SH-SY5Y (cell line): ENCODE measurements around the gene IRF3.

ENCODE experiments used
- GATA2 ChIP-seq: IDR thresholded peaks from 2 replicates; pipeline ENCODE4 v1.6.1; 2011; ENCODE audit warnings: mild to moderate bottlenecking, low read depth, low read length
- GATA3 ChIP-seq: IDR thresholded peaks from 2 replicates; pipeline ENCODE4 v1.6.1; 2011; ENCODE audit warnings: low read depth, mild to moderate bottlenecking, low read length, moderate library complexity

- TF ChIP-seq GATA2 (no peak), GATA3 (no peak)
These were observed 48.7 kb downstream of the IRF3 start for GRCh38 chr19:49616945-49617344.
